NB4 (cell line): ENCODE data around the gene ADGRA1.

ENCODE experiments used
- DNase-seq: peaks from one replicate; pipeline ENCODE4 v3.0.0; 2010; ENCODE audit warnings: low read depth
- H3K4me3 ChIP-seq: one replicate; pipeline ENCODE4 v1.5.1; 2011; ENCODE audit warnings: mild to moderate bottlenecking, low read depth, low read length, moderate library complexity
- CTCF ChIP-seq: IDR thresholded peaks from one replicate; pipeline ENCODE4 v1.5.1; 2012; ENCODE audit warnings: low read depth, low read length
- MYC ChIP-seq: IDR thresholded peaks from 2 replicates; pipeline ENCODE4 v1.6.1; 2011; ENCODE audit warnings: low read depth, low read length
- POLR2A ChIP-seq: IDR thresholded peaks from 2 replicates; pipeline ENCODE4 v1.6.1; 2011; ENCODE audit warnings: mild to moderate bottlenecking; ENCODE audit not compliant: insufficient read length; ENCODE audit errors: extremely low read depth
- TF ChIP-seq, protein P1 (sequence below): IDR thresholded peaks from 2 replicates; pipeline ENCODE4 v1.6.1; 2011; ENCODE audit warnings: low read depth, low read length

The ADGRA1 gene

DNA sequence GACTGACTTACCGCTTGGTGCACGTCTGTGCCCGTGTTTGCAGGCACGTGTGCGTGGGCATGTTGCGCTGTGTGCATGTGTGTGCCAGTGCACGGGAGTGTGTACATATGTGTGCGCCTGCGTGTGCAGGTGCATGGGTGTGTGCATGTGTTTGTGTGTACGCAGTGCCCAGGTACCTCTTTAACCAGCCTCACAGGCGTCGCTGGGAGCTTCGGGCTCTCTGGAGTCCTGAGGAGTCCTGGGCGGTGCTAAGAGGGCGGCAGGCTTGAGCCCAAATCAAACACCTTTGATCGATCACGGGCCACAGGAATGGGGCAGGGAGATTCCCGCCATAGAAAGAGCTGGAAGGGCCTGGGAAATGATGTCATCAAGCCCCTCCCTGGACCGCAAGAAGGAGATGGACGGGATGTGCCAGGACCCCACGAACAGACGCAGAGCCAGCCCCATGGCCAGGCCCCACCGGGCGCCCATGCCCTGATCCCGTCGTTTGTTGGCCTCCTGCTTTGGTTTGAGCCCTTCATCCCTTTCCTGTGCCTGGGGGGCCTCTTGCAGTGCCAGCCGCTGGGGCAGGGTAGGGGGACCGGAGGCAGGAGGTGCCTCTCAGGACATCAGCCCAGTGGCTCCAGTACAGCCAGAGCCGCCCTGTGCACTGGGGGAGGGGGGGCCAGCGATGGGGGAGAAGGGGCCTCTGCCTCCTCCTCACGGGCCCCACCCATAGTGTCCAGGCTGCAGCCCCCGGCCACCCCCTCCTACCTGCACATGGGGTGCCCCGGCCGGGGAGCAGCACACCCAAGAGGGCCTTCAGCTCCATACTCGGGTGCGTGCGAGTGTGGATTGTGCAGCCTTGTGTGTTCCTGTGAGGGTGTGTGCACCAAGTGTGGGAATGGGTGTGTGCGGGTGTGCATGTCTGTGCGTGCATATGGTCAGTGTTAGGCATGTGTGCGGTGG lies 78.1 kb downstream of the ADGRA1 start:
- DNase-seq, result no peak
- TF ChIP-seq CTCF, result no peak
- TF ChIP-seq MYC, result no peak
- TF ChIP-seq POLR2A, result no peak
- TF ChIP-seq, protein P1, sequence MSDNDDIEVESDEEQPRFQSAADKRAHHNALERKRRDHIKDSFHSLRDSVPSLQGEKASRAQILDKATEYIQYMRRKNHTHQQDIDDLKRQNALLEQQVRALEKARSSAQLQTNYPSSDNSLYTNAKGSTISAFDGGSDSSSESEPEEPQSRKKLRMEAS, result no peak
- H3K4me3 ChIP-seq, result no peak overlapping the region

GRCh38 chr10:133166504-133166827 lies 78.7 kb downstream of the ADGRA1 start:
- TF ChIP-seq, protein P1, result no peak
- TF ChIP-seq POLR2A, result no peak
- no peak for TF ChIP-seq CTCF
- no peak for TF ChIP-seq MYC
- H3K4me3 ChIP-seq, result no peak overlapping the region
- no peak for DNase-seq

DNA sequence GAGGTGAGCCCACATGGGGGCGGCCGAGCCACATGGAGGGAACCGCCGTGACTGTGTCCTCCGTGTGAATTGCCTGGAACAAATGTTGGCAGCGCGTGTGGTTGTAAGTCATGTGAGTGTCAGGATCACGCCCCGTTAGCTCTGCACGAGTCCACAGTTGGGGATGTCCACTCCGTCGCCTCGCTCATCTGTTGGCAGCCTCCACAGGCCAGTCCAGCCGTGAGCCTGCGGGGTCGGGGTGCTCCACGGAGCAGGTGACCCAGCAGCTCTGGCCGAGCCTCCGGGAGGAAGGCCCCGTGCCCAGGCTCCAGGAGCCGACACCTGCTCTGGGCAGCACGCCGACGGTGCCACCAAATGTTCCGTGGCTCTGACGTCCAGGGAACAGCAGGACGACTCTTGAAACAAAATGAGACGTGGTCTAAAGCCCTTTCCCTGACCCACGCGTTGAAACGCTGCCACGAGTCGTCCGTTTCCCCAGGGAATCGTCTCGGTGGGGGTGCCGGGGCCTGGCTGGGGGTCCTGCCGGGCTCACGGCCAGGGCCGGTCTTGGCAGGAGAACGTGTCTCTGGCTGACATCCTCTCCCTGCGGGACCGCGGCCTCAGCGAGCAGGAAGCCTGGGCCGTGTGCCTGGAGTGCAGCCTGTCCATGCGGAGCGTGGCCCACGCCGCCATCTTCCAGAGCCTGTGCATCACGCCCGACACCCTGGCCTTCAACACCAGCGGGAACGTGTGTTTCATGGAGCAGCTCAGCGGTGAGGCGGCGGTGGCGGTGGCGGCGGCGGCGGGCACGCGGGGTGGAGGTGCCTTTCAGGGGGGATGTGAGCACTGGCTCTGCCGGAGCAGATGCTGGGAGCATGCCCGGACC lies 79.3 kb downstream of the ADGRA1 start:
- no peak for TF ChIP-seq POLR2A
- TF ChIP-seq CTCF, result no peak
- TF ChIP-seq, protein P1, result no peak
- no peak for TF ChIP-seq MYC
- DNase-seq, result no peak
- no peak overlapping the region for H3K4me3 ChIP-seq

DNA sequence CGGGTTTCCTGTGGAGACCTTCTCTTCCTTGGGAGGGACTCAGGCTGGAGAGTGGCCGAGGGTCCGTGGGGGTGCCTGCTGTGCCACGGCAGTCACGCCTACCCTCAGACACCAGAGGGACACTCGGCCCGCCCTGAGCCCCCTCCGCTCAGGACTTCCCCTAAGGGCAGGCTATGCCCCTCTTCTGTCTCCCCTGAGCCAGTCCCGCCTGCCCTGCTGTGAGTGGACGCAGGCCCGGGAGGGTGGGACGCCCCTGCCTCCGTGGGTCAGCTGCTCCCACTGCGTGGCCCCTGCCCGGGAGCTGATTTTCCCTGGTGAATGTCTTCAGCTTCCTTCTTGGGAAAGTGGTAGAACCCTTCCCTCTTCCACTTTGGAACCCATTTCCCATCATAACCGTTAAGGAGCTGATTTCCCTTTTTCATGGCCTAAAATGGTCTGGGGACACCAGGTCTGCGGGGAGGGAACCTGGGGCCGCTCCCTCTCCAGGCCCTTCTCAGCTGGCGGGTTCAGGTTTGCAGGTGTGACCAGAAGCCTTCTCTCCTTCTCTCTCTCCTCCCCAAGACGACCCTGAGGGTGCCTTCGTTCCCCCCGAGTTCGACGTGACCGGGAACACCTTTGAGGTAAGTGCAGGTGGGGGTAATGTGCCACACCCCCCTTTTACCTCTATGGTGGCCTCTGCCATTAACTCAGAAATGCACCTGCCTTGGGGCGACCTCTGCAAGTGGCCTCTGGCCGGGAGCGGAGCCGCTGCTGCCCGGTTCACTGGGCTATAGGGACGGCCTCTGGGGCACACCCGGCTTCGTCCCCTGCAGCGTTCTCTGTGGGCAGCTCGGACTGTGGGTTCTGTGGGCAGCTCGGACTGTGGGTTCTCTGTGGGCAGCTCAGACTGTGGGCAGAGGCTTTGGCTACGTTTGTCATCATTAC lies 80.2 kb downstream of the ADGRA1 start:
- H3K4me3 ChIP-seq, result no peak overlapping the region
- no peak for DNase-seq
- TF ChIP-seq POLR2A, result no peak
- no peak for TF ChIP-seq MYC
- no peak for TF ChIP-seq CTCF
- TF ChIP-seq, protein P1, result no peak

DNA sequence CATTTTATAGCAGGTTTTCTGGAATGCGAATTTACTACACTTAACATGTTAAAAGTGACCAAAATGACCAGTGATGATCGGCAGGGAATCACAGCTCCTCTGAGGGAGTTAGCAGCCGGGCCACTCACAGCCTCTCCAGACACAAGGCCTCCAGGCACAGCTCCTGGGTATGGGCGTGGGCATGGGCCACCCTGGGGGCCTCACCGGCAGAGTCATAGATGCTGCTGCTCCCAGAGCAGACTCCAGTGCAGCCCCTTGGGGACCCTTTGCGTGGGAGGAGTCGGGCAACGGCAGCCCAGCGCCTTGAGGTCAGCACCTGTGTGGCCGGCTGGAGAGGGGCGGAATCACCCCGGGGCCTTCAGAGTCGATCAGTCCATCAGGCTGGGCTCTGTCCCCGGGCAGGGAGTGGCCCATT lies 80.9 kb downstream of the ADGRA1 start:
- DNase-seq, result no peak
- H3K4me3 ChIP-seq, result no peak overlapping the region

More for the DNA sequence above, 80.9 kb downstream of the ADGRA1 start:
- TF ChIP-seq, protein P1, result no peak
- TF ChIP-seq MYC, result no peak
- no peak for TF ChIP-seq CTCF
